Vagina (tissue), 2 donors: ENCODE data around the gene ZNF71. TPM values are rescaled to one million over a fixed set of nuclear protein-coding genes. Genes with fewer than 3 reads are reported as not detected.

Experiments used
- DNase-seq, 2 donors: peaks; one replicate each; pipeline ENCODE4 v3.0.0-alpha.2; 2017; ENCODE audit errors: extremely low spot score in 2 of 2
- H3K27ac ChIP-seq: fragments of 200-600 bp; sonication (generic); one replicate; pipeline ENCODE4 v1.5.1; 2019
- H3K27me3 ChIP-seq: fragments of 200-600 bp; sonication (generic); one replicate; pipeline ENCODE4 v1.5.1; 2019
- H3K36me3 ChIP-seq, 2 donors: fragments of 200-600 bp; sonication (generic); one replicate each; pipeline ENCODE4 v1.5.1; 2017 to 2019
- H3K4me1 ChIP-seq: fragments of 200-600 bp; sonication (generic); one replicate; pipeline ENCODE4 v1.5.1; 2019
- H3K4me3 ChIP-seq, 2 donors: fragments of 200-600 bp; sonication (generic); 1 replicate in 1 of 2; 2 replicates in 1 of 2; pipeline ENCODE4 v1.5.1; 2016 to 2019
- H3K9me3 ChIP-seq: fragments of 200-600 bp; sonication (generic); one replicate; pipeline ENCODE4 v1.5.1; 2019
- CTCF ChIP-seq, 3 experiments: fragments of 450-650 bp in 2 of 3; fragments of 200-600 bp in 1 of 3; sonication (generic) in 1 of 3; IDR thresholded peaks; one replicate each; pipeline ENCODE4 v1.5.1; 2017 to 2019; ENCODE audit warnings: antibody characterized with exemption in 3 of 3, mild to moderate bottlenecking in 2 of 3, moderate library complexity in 2 of 3
- POLR2A ChIP-seq, 2 donors: fragments of 450-650 bp; IDR thresholded peaks; one replicate each; pipeline ENCODE4 v1.6.1; 2017; ENCODE audit warnings: antibody characterized with exemption in 2 of 2, mild to moderate bottlenecking in 2 of 2, moderate library complexity in 2 of 2
- POLR2AphosphoS5 ChIP-seq, 2 donors: sonication (generic); formaldehyde crosslinking; IDR thresholded peaks; one replicate each; pipeline ENCODE4 v1.9.0; 2017; ENCODE audit warnings: antibody characterized with exemption in 2 of 2, mild to moderate bottlenecking in 2 of 2, low read depth in 1 of 2; ENCODE audit not compliant: insufficient read depth in 1 of 2
- intact Hi-C: fragments of 100-400 bp; cut with DNase I; formaldehyde crosslinking; loops from one replicate; pipeline ENCODE4 v1.15.1; 2023
- total RNA-seq: library from RNA; depleted of rRNA; stranded (reverse); fragments of >200 nt; gene quantifications from one replicate; pipeline ENCODE4 v1.2.3, GENCODE V29; 2016

ZNF71 gene
- 11.8 TPM for total RNA-seq

GRCh38 chr19:56594783-56595547 is at the start of gene ZNF71:
TSS of gene ZNF71 (plus strand) at chr19:56595302. CDS start at chr19:56601559, 6,257 bp downstream.
- peaks cover 0 to 12% of the 10 kb centered on the region in 2 donors for H3K36me3 ChIP-seq
- TF ChIP-seq CTCF (IDR thresholded peaks at IDR 0.05) (no peak), POLR2AphosphoS5 (IDR thresholded peaks at IDR 0.05; ENCODE audit: insufficient read depth in 1 of 2, low read depth in 1 of 2) (peak; percentile 63 to 88), POLR2A (IDR thresholded peaks at IDR 0.05) (no peak)
- H3K4me1 ChIP-seq, result peaks cover 17% of the 10 kb centered on the region
- no peaks in the 10 kb centered on the region for H3K27me3 ChIP-seq
- H3K4me3 ChIP-seq, result peak within 1 kb of the TSS; percentile 97 to 100
- intact Hi-C loops, result no loop called here
- H3K27ac ChIP-seq, result peak within 1 kb of the TSS; percentile 74
- DNase-seq, result no peak
- no peaks in the 10 kb centered on the region for H3K9me3 ChIP-seq

- intact Hi-C loops, result no loop called here
- Histone ChIP-seq H3K36me3 (peaks cover 13 to 83% of the 10 kb centered on the region in 2 donors), H3K27me3 (no peaks in the 10 kb centered on the region), H3K27ac (no peak overlapping the region), H3K4me3 (no peak overlapping the region), H3K9me3 (peaks cover 64% of the 10 kb centered on the region), H3K4me1 (no peaks in the 10 kb centered on the region)
- no peak for TF ChIP-seq CTCF (IDR thresholded peaks at IDR 0.05)
- no peak for TF ChIP-seq POLR2A (IDR thresholded peaks at IDR 0.05)
- no peak for TF ChIP-seq POLR2AphosphoS5 (IDR thresholded peaks at IDR 0.05; ENCODE audit: insufficient read depth in 1 of 2, low read depth in 1 of 2)
- no peak for DNase-seq
Observed at GRCh38 chr19:56547535-56547934, 47.6 kb upstream of the ZNF71 start.

- intact Hi-C loops, result no loop called here
- Histone ChIP-seq H3K27me3 (no peaks in the 10 kb centered on the region), H3K4me1 (no peaks in the 10 kb centered on the region), H3K9me3 (peaks cover 79% of the 10 kb centered on the region), H3K36me3 (peaks cover 10 to 73% of the 10 kb centered on the region in 2 donors), H3K27ac (no peak overlapping the region), H3K4me3 (no peak overlapping the region)
- TF ChIP-seq POLR2AphosphoS5 (IDR thresholded peaks at IDR 0.05; ENCODE audit: insufficient read depth in 1 of 2, low read depth in 1 of 2), result no peak
- TF ChIP-seq POLR2A (IDR thresholded peaks at IDR 0.05), result no peak
- TF ChIP-seq CTCF (IDR thresholded peaks at IDR 0.05), result no peak
- DNase-seq, result no peak
Observed at GRCh38 chr19:56554272-56554869, 40.7 kb upstream of the ZNF71 start.

GRCh38 chr19:56562766-56563165 is 32.3 kb upstream of the ZNF71 start:
- DNase-seq, result no peak
- TF ChIP-seq POLR2AphosphoS5 (IDR thresholded peaks at IDR 0.05; ENCODE audit: insufficient read depth in 1 of 2, low read depth in 1 of 2), result no peak
- TF ChIP-seq CTCF (IDR thresholded peaks at IDR 0.05), result no peak
- no peak for TF ChIP-seq POLR2A (IDR thresholded peaks at IDR 0.05)
- H3K4me3 ChIP-seq, result no peak overlapping the region
- H3K4me1 ChIP-seq, result peaks cover 9% of the 10 kb centered on the region
- H3K27ac ChIP-seq, result no peak overlapping the region
- intact Hi-C loops, result loop anchor here (10.0 kb wide), 1 partner anchor 88 kb away; the partner anchor contains the start of gene ZNF667
- no peaks in the 10 kb centered on the region for H3K27me3 ChIP-seq
- H3K9me3 ChIP-seq, result peaks cover 54% of the 10 kb centered on the region
- peaks cover 0 to 21% of the 10 kb centered on the region in 2 donors for H3K36me3 ChIP-seq

- H3K4me1 ChIP-seq, result peaks cover 17% of the 10 kb centered on the region
- no peaks in the 10 kb centered on the region for H3K27me3 ChIP-seq
- H3K9me3 ChIP-seq, result peaks cover 34% of the 10 kb centered on the region
- DNase-seq, result no peak
- peaks cover 5 to 55% of the 10 kb centered on the region in 2 donors for H3K36me3 ChIP-seq
- H3K27ac ChIP-seq, result peak overlapping the region; percentile 61
- intact Hi-C loops, result loop anchor here (10.0 kb wide), 1 partner anchor 92 kb away; the partner anchor contains the start of gene ZNF667
- peak overlapping the region; percentile 77 to 90 for H3K4me3 ChIP-seq
- TF ChIP-seq POLR2A (IDR thresholded peaks at IDR 0.05), result no peak
- TF ChIP-seq POLR2AphosphoS5 (IDR thresholded peaks at IDR 0.05; ENCODE audit: insufficient read depth in 1 of 2, low read depth in 1 of 2), result no peak
- TF ChIP-seq CTCF (IDR thresholded peaks at IDR 0.05), result no peak
Observed at GRCh38 chr19:56566904-56567273, 28.2 kb upstream of the ZNF71 start.
